ENCODE data around the gene PTOV1. TPM values are rescaled to one million over a fixed set of nuclear protein-coding genes. Genes with fewer than 3 reads are reported as not detected.
A peak's percentile ranks its signal among the peaks of the same experiment; 100 is the strongest.

PTOV1 gene
- 104 TPM for total RNA-seq
- long read RNA-seq, transcript PTOV1-220 (13 exons, 1,587 nt), result minor isoform, 12 of 184 reads
- long read RNA-seq, transcript PTOV1-212 (13 exons, 1,577 nt), result major isoform, 126 of 184 reads
- long read RNA-seq, partial matches to known transcripts, result 13 of 184 reads
- long read RNA-seq, other reads (novel, unspliced or antisense), result 26 of 184 reads

DNA sequence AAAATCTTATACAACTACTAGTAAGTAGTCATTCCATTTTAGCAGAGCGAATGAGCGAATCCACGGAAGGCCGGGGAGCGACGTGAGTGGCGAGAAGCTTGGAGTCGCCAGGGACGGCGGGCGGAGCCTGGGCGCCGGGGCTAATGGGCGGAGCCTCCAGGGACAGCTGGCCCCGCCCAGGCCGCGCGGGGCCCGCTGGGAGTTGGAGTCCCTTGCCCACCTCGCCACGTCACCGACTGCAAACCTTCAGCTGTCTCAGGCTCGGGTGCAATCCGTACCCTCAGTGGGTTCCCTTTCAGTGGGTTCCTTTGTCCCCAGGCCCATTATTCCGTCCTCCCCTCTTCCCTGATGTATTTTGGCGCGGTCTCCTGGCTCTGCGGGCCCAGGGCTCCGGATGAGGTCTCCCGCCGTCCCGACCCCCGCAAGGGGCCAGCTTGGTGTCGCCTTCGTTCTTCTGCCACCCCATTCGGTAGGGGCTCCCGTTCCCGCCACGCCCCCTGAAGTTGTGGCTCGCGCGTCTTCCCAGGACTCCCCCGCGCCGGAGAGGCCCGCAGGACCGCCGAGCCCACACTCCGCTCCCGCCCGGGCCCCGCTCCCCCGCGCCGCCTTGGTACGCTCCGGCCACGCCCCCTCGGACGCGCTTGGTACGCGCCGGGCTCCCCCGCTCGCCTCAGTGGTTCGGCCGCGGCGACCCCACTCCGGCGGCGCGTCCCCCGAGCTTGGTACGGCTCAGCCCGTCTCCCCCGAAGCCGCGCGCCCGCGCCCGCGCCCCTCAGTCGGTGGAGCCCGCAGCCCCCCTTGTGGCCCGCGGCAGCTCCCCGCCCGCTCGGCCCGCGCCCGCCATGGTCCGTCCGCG, at the start of gene PTOV1:
Gene PTOV1 (plus strand): TSS at position 673 of the 856 bp plus-strand sequence.
- peaks cover 44% of the 10 kb centered on the region for H3K4me1 ChIP-seq
- H3K27me3 ChIP-seq (ENCODE audit: low read depth), result no peaks in the 10 kb centered on the region
- peak; percentile 92 for DNase-seq
- TF ChIP-seq, protein P1, sequence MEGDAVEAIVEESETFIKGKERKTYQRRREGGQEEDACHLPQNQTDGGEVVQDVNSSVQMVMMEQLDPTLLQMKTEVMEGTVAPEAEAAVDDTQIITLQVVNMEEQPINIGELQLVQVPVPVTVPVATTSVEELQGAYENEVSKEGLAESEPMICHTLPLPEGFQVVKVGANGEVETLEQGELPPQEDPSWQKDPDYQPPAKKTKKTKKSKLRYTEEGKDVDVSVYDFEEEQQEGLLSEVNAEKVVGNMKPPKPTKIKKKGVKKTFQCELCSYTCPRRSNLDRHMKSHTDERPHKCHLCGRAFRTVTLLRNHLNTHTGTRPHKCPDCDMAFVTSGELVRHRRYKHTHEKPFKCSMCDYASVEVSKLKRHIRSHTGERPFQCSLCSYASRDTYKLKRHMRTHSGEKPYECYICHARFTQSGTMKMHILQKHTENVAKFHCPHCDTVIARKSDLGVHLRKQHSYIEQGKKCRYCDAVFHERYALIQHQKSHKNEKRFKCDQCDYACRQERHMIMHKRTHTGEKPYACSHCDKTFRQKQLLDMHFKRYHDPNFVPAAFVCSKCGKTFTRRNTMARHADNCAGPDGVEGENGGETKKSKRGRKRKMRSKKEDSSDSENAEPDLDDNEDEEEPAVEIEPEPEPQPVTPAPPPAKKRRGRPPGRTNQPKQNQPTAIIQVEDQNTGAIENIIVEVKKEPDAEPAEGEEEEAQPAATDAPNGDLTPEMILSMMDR (IDR thresholded peaks at IDR 0.05; ENCODE audit: borderline replicate concordance), result no peak
- peaks cover 15% of the 10 kb centered on the region for H3K36me3 ChIP-seq
- intact Hi-C loops (cut with micrococcal nuclease), result no loop called here
- H3K9me3 ChIP-seq (replicated peaks), result peaks cover 5% of the 10 kb centered on the region
- peak within 1 kb of the TSS; percentile 99 for H3K27ac ChIP-seq (replicated peaks)
- peak within 1 kb of the TSS; percentile 85 for H3K4me3 ChIP-seq

DNA sequence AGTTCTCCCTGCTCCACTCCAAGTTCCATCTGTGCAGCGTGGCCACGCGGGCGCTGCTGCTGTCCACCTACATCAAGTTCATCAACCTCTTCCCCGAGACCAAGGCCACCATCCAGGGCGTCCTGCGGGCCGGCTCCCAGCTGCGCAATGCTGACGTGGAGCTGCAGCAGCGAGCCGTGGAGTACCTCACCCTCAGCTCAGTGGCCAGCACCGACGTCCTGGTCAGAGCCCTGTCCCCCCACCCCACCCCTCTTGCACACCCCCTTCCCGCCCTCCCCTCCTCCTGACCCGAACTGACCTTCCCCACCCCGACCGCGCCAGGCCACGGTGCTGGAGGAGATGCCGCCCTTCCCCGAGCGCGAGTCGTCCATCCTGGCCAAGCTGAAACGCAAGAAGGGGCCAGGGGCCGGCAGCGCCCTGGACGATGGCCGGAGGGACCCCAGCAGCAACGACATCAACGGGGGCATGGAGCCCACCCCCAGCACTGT, 49.5 kb upstream of the PTOV1 start:
- H3K4me3 ChIP-seq, result peak overlapping the region; percentile 59
- peak overlapping the region; percentile 72 for H3K27ac ChIP-seq (replicated peaks)
- intact Hi-C loops (cut with micrococcal nuclease), result no loop called here
- DNase-seq, result no peak
- H3K9me3 ChIP-seq (replicated peaks), result no peaks in the 10 kb centered on the region
- H3K36me3 ChIP-seq, result peaks cover 91% of the 10 kb centered on the region
- H3K4me1 ChIP-seq, result peaks cover 18% of the 10 kb centered on the region
- no peaks in the 10 kb centered on the region for H3K27me3 ChIP-seq (ENCODE audit: low read depth)
- TF ChIP-seq, protein P1 (IDR thresholded peaks at IDR 0.05; ENCODE audit: borderline replicate concordance), result no peak

DNA sequence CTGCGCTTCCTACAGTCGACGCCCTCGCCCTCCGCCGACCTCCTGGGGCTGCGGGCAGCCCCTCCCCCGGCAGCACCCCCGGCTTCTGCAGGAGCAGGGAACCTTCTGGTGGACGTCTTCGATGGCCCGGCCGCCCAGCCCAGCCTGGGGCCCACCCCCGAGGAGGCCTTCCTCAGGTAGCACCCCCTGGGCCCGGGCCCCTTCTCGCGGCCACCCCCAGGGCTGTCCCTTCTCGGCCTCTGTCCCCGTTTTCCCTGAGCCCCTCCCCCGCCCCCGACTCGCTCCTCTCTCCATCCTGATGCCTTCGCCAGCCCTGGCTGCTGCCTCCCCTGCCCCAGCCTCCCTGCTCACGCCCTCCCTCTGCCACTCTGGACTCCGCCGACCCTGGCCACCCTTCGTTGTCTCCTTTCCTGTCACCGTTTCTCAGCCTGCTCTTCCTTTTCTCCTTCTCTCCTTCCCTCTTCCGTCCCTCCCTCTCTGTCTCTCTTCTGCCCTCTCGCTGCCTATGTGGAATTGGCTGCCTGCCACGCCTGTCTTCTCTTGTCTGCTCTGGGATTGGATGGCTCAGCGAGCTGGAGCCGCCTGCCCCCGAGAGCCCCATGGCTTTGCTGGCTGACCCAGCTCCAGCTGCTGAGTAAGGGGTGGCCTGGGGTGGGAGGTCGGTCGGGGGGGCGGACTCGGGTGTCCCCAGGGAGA, 48.8 kb upstream of the PTOV1 start:
- Histone ChIP-seq H3K36me3 (peaks cover 90% of the 10 kb centered on the region), H3K4me1 (peaks cover 18% of the 10 kb centered on the region), H3K27me3 (ENCODE audit: low read depth) (no peaks in the 10 kb centered on the region), H3K27ac (replicated peaks) (peak overlapping the region; percentile 72), H3K9me3 (replicated peaks) (no peaks in the 10 kb centered on the region), H3K4me3 (peak overlapping the region; percentile 59)
- intact Hi-C loops (cut with micrococcal nuclease), result no loop called here
- TF ChIP-seq, protein P1 (IDR thresholded peaks at IDR 0.05; ENCODE audit: borderline replicate concordance), result peak; percentile 57
- peak; percentile 94 for DNase-seq

DNA sequence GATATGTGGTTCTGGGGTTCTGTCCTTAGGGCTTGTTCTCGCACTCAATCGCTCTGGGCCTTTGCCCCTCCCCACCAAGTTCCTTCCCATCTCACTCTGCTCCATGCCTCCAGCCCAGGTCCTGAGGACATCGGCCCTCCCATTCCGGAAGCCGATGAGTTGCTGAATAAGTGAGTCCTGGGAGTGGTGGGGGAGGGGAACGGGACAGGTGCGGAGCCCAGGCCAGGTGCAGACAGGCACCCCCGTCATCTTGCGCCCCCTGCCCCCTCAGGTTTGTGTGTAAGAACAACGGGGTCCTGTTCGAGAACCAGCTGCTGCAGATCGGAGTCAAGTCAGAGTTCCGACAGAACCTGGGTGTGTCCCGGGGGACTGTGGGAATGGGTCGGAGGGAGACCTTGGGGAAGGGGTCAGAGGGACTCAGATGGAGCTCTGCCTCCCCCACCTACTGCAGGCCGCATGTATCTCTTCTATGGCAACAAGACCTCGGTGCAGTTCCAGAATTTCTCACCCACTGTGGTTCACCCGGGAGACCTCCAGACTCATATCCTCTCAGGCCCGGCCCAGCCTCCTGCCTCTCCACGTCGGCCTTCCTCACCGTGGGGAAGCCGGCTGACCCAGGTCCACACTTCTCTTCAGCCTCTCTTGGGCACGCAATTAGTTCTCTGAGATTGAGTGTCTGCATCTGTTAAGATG, 48.0 kb upstream of the PTOV1 start:
- H3K4me1 ChIP-seq, result peaks cover 18% of the 10 kb centered on the region
- peak overlapping the region; percentile 72 for H3K27ac ChIP-seq (replicated peaks)
- intact Hi-C loops (cut with micrococcal nuclease), result no loop called here
- TF ChIP-seq, protein P1 (IDR thresholded peaks at IDR 0.05; ENCODE audit: borderline replicate concordance), result no peak
- no peaks in the 10 kb centered on the region for H3K27me3 ChIP-seq (ENCODE audit: low read depth)
- peak overlapping the region; percentile 59 for H3K4me3 ChIP-seq
- no peak for DNase-seq
- H3K36me3 ChIP-seq, result peaks cover 87% of the 10 kb centered on the region
- H3K9me3 ChIP-seq (replicated peaks), result no peaks in the 10 kb centered on the region

DNA sequence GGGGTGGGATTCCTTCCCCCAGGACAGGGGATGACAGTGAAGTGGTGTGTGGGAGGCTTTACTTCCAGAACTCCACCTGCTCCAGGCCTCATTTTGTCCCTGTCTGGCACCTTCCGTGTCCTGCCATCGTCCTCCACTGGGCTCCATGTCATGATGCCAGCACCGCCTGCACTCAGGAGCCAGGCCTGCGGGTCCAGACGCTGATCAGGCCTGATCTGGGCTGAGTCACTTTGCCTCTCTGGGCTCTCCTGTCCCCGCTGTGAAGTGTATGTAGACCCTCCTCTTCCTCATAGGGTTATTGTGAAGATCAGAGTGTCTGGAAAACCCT, 47.5 kb upstream of the PTOV1 start:
- Histone ChIP-seq H3K27ac (replicated peaks) (no peak overlapping the region), H3K36me3 (peaks cover 83% of the 10 kb centered on the region), H3K27me3 (ENCODE audit: low read depth) (no peaks in the 10 kb centered on the region), H3K9me3 (replicated peaks) (no peaks in the 10 kb centered on the region), H3K4me3 (no peak overlapping the region), H3K4me1 (peaks cover 23% of the 10 kb centered on the region)
- intact Hi-C loops (cut with micrococcal nuclease), result no loop called here
- TF ChIP-seq, protein P1 (IDR thresholded peaks at IDR 0.05; ENCODE audit: borderline replicate concordance), result no peak
- DNase-seq, result no peak
